Ramos (cell line): ENCODE measurements around the gene TMEM176B.
"Not testable (repeated sequence)": the region's sequence is repeated elsewhere in the genome, so short reads cannot be mapped to it uniquely, and the experiment has no call there.

Experiments
- in situ Hi-C: fragments of 300-500 bp; cut with MboI; formaldehyde crosslinking; loops from one replicate; pipeline ENCODE4 v1.14.3; 2022; ENCODE audit warnings: low sequenced_read_pairs; ENCODE audit not compliant: unreplicated experiment

TMEM176B gene

GRCh38 chr7:150823484-150824126 is 23.4 kb upstream of the TMEM176B start:
- in situ Hi-C loops, result no loop called here

GRCh38 chr7:150823043-150823442 is 22.9 kb upstream of the TMEM176B start:
- in situ Hi-C loops, result no loop called here

GRCh38 chr7:150820578-150821198 is 20.5 kb upstream of the TMEM176B start:
- in situ Hi-C loops, result no loop called here

GRCh38 chr7:150820148-150820547 is 20.0 kb upstream of the TMEM176B start:
- in situ Hi-C loops, result no loop called here

- in situ Hi-C loops, result no loop called here
These were observed 18.8 kb upstream of the TMEM176B start for GRCh38 chr7:150818971-150819370.

- in situ Hi-C loops, result no loop called here
These were observed 14.3 kb upstream of the TMEM176B start for GRCh38 chr7:150814328-150815001.

- in situ Hi-C loops, result not testable (repeated sequence)
These were observed 7.7 kb upstream of the TMEM176B start for GRCh38 chr7:150807616-150808438.

- in situ Hi-C loops, result no loop called here
These were observed 6.7 kb upstream of the TMEM176B start for GRCh38 chr7:150806863-150807262.

GRCh38 chr7:150806454-150806853 is 6.3 kb upstream of the TMEM176B start:
- in situ Hi-C loops, result no loop called here

GRCh38 chr7:150805864-150806263 is 5.7 kb upstream of the TMEM176B start:
- in situ Hi-C loops, result no loop called here

GRCh38 chr7:150804802-150805201 is 4.6 kb upstream of the TMEM176B start:
- in situ Hi-C loops, result no loop called here

GRCh38 chr7:150803161-150803860 is 3.1 kb upstream of the TMEM176B start:
- in situ Hi-C loops, result no loop called here

- in situ Hi-C loops, result no loop called here
These were observed 2.0 kb upstream of the TMEM176B start for GRCh38 chr7:150801946-150802771.

GRCh38 chr7:150801242-150801945 is 1.2 kb upstream of the TMEM176B start:
- in situ Hi-C loops, result no loop called here

- in situ Hi-C loops, result no loop called here
These were observed 547 bp upstream of the TMEM176B start, which contains the start of gene TMEM176A for GRCh38 chr7:150800581-150801241. Gene TMEM176A (plus strand): TSS chr7:150800769. CDS start chr7:150801551, 782 bp downstream.

GRCh38 chr7:150799156-150799555 is 1.0 kb downstream of the TMEM176B start:
- in situ Hi-C loops, result no loop called here

- in situ Hi-C loops, result no loop called here
These were observed 2.5 kb downstream of the TMEM176B start for GRCh38 chr7:150797661-150798060.
